GM06990 (cell line): ENCODE measurements around the gene TRPT1.

ENCODE experiments used
- DNase-seq: peaks from one replicate; pipeline ENCODE4 v3.0.0-alpha.2; 2011; ENCODE audit not compliant: insufficient read length; ENCODE audit errors: extremely low read depth
- H3K27me3 ChIP-seq: replicated peaks from 2 replicates; pipeline ENCODE4 v1.6.0; 2011; ENCODE audit warnings: low read length; ENCODE audit not compliant: control insufficient read depth, insufficient read depth
- H3K36me3 ChIP-seq: 2 replicates; pipeline ENCODE4 v1.5.1; 2011; ENCODE audit warnings: low read length; ENCODE audit not compliant: control insufficient read depth, insufficient read depth
- H3K4me3 ChIP-seq: replicated peaks from 2 replicates; pipeline ENCODE4 v1.5.1; 2011; ENCODE audit warnings: low read depth, mild to moderate bottlenecking, control low read depth, low read length
- TF ChIP-seq, protein P1 (sequence below): IDR thresholded peaks from 2 replicates; pipeline ENCODE4 v1.5.1; 2011; ENCODE audit warnings: low read length, control low read depth, mild to moderate bottlenecking, inconsistent platforms; ENCODE audit not compliant: insufficient read depth, poor library complexity, severe bottlenecking

The TRPT1 gene

DNA sequence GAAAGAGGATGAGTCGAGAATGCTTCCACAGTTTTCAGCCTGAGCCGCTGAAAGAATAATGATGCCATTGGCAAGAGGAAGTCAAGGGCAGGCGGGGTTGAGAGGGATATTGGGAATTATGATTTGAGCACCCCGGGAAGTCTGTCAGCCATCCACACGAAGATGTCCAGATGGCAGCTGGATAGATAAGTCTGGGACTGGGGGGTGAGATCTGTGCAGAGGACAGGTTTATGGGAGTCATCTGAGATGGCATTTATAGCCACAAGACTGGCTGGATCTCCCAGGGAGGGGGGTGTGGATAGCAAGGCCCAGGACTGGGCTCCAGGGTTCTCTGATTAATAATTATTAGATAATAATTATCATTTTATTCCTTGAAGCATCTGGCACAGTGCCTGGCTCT lies 45.1 kb downstream of the TRPT1 start:
- TF ChIP-seq, protein P1, sequence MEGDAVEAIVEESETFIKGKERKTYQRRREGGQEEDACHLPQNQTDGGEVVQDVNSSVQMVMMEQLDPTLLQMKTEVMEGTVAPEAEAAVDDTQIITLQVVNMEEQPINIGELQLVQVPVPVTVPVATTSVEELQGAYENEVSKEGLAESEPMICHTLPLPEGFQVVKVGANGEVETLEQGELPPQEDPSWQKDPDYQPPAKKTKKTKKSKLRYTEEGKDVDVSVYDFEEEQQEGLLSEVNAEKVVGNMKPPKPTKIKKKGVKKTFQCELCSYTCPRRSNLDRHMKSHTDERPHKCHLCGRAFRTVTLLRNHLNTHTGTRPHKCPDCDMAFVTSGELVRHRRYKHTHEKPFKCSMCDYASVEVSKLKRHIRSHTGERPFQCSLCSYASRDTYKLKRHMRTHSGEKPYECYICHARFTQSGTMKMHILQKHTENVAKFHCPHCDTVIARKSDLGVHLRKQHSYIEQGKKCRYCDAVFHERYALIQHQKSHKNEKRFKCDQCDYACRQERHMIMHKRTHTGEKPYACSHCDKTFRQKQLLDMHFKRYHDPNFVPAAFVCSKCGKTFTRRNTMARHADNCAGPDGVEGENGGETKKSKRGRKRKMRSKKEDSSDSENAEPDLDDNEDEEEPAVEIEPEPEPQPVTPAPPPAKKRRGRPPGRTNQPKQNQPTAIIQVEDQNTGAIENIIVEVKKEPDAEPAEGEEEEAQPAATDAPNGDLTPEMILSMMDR: no peak
- Histone ChIP-seq H3K36me3 (no peaks in the 10 kb centered on the region), H3K4me3 (no peak overlapping the region), H3K27me3 (no peaks in the 10 kb centered on the region)
- DNase-seq: no peak

DNA sequence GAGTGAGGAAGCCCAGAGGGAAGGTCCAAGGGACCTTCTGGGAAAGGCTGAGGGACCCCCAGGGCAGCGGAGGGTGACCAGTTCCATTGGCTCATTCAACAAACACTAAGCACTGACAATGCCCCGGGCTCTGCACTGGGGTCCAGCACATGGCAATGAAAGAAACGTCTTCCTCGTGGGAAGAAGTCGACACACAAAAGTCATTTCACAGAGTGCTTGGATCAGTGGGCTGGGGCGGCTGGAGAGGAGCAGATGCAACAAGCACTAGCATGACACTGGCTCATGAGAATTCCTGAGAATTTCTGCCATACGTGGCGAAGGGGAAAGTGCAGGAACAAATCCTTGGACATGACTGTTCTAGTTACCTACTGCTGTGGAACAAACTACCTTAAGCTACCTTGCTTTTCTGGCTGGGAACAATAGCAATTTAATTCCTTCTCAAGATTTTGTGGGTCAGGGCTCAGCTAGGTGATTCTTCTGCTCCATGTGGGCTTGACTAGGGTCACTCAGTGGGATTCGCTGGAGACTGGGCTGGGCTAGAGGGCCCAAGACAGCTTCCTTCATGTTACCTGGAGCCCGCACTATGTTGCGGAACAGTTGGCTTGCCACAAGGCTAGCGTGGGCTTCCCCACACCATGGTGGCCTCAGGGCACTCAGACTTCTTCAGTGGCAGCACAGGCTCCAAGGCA lies 46.9 kb downstream of the TRPT1 start:
- no peak for DNase-seq
- Histone ChIP-seq H3K4me3 (no peak overlapping the region), H3K36me3 (no peaks in the 10 kb centered on the region), H3K27me3 (no peaks in the 10 kb centered on the region)
- TF ChIP-seq, protein P1: no peak

DNA sequence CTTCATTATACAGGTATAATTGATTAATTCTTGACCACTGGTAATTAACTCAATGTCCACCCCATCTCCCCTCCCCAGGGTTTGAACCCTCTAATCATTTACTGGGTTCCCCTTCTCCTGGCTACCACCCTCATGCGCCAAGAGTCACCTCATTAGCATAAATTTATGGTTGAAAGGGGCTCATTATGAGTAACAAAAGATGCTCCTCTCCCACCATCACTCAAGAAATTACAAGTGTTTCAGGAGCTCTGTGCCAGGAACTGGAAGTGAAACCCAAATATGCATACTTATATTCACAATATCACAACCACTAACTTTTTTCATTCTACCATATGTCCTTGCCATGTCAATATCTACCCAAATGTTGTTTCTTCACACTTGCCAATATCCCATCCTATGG lies 47.8 kb downstream of the TRPT1 start:
- H3K36me3 ChIP-seq: no peaks in the 10 kb centered on the region
- TF ChIP-seq, protein P1: no peak

DNA sequence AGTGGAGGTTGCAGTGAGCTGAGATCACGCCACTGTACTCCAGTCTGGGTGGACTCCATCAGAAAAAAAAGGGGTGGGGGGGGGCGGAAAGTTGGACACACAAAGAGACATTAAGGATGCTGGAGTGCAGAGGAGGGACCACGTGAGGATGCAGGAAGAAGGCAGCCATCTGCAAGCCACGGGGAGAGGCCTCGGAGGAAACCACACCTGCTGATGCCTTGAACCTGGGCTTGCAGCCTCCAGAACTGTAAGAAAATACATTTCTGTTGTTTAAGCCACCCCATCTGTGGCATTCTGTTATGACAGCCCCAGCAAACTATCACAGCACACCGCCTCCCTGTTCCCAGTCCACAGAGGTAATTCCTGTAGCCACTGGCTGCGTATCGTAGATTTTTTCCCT lies 49.2 kb downstream of the TRPT1 start:
- Histone ChIP-seq H3K36me3 (no peaks in the 10 kb centered on the region), H3K4me3 (no peak overlapping the region), H3K27me3 (no peaks in the 10 kb centered on the region)
- DNase-seq: no peak
- TF ChIP-seq, protein P1: no peak

More for the DNA sequence above, 47.8 kb downstream of the TRPT1 start:
- DNase-seq: no peak
- H3K27me3 ChIP-seq: no peaks in the 10 kb centered on the region
- no peak overlapping the region for H3K4me3 ChIP-seq
